Cardiac fibroblast (primary cell): ENCODE results near the gene SFR1.

Experiments
- DNase-seq, 2 donors: peaks; one replicate each; pipeline versions ENCODE4 v3.0.0 to v3.0.0-alpha.2; 2010; ENCODE audit warnings: low read depth in 2 of 2
- H3K4me3 ChIP-seq, 2 donors: replicated peaks in 1 of 2; 1 replicate in 1 of 2; 2 replicates in 1 of 2; pipeline ENCODE4 v1.5.1; 2011; ENCODE audit warnings: low read depth in 2 of 2, low read length in 2 of 2, mild to moderate bottlenecking in 2 of 2, moderate library complexity in 1 of 2
- CTCF ChIP-seq: IDR thresholded peaks from one replicate; pipeline ENCODE4 v1.5.1; 2011; ENCODE audit warnings: low read depth, mild to moderate bottlenecking, low read length, inconsistent platforms

Gene SFR1

GRCh38 chr10:104127411-104127810 lies 5.4 kb downstream of the SFR1 start:
- TF ChIP-seq CTCF, result peak; percentile 11
- DNase-seq, result no peak
- no peak overlapping the region for H3K4me3 ChIP-seq

GRCh38 chr10:104128214-104128613 lies 6.2 kb downstream of the SFR1 start:
- peak in 1 of 2 donors; percentile 57 for DNase-seq
- H3K4me3 ChIP-seq, result no peak overlapping the region
- no peak for TF ChIP-seq CTCF

- no peak for TF ChIP-seq CTCF
- no peak overlapping the region for H3K4me3 ChIP-seq
- DNase-seq, result peak in 1 of 2 donors; percentile 14
These were observed 8.1 kb downstream of the SFR1 start for GRCh38 chr10:104130041-104130440.

GRCh38 chr10:104138131-104138530 lies 16.2 kb downstream of the SFR1 start:
- no peak for TF ChIP-seq CTCF
- DNase-seq, result no peak
- no peak overlapping the region for H3K4me3 ChIP-seq

GRCh38 chr10:104139221-104139620 lies 17.2 kb downstream of the SFR1 start:
- H3K4me3 ChIP-seq, result no peak overlapping the region
- TF ChIP-seq CTCF, result peak; percentile 43
- peak in 1 of 2 donors; percentile 30 for DNase-seq

- no peak overlapping the region for H3K4me3 ChIP-seq
- TF ChIP-seq CTCF, result no peak
- DNase-seq, result no peak
These were observed 20.1 kb downstream of the SFR1 start for GRCh38 chr10:104142081-104142480.

- DNase-seq, result no peak
- TF ChIP-seq CTCF, result no peak
These were observed 21.9 kb downstream of the SFR1 start for GRCh38 chr10:104143829-104144228.

More at GRCh38 chr10:104143829-104144228, 21.9 kb downstream of the SFR1 start:
- no peak overlapping the region for H3K4me3 ChIP-seq
